Activated T-cell treated with anti-CD3 and anti-CD28 coated beads, Interleukin-2, amount 50 U/mL, for 72 hours (primary cell): ENCODE measurements around the gene DPP8. TPM values are rescaled to one million over a fixed set of nuclear protein-coding genes. Genes with fewer than 3 reads are reported as not detected.
"Not testable (repeated sequence)": the region's sequence is repeated elsewhere in the genome, so short reads cannot be mapped to it uniquely, and the experiment has no call there.

Experiments
- ATAC-seq, 2 donors: fragments of 150-1000 bp; cut with Tn5 transposase; replicated peaks in 1 of 2; 2 replicates each; pipeline ENCODE4 v1.10.0; 2021; ENCODE audit warnings: moderate library complexity in 2 of 2, mild to moderate bottlenecking in 1 of 2
- DNase-seq, 2 donors: peaks; one replicate each; pipeline ENCODE4 v3.0.0; 2021 to 2022; ENCODE audit warnings: mixed read lengths in 1 of 2
- H3K27ac Mint-ChIP-seq: one replicate; pipeline ENCODE4 v1.8.0; 2022; ENCODE audit warnings: mild to moderate bottlenecking, moderate library complexity, mixed read lengths
- H3K27me3 Mint-ChIP-seq: one replicate; pipeline ENCODE4 v1.8.0; 2022; ENCODE audit warnings: low read depth, mixed read lengths
- H3K36me3 Mint-ChIP-seq, 2 donors: one replicate each; pipeline ENCODE4 v1.8.0; 2022; ENCODE audit warnings: mixed read lengths in 2 of 2, mild to moderate bottlenecking in 1 of 2; ENCODE audit not compliant: insufficient read depth in 2 of 2
- H3K4me1 Mint-ChIP-seq: one replicate; pipeline ENCODE4 v1.8.0; 2022; ENCODE audit warnings: low read depth, mixed read lengths
- H3K4me3 Mint-ChIP-seq, 2 donors: one replicate each; pipeline ENCODE4 v1.8.0; 2022; ENCODE audit warnings: mild to moderate bottlenecking in 2 of 2, mixed read lengths in 2 of 2, moderate library complexity in 2 of 2
- H3K9me3 Mint-ChIP-seq, 2 donors: one replicate each; pipeline ENCODE4 v1.8.0; 2022; ENCODE audit warnings: mixed read lengths in 2 of 2
- total RNA-seq, 2 donors: library from RNA; stranded (reverse); gene quantifications; one replicate each; pipeline ENCODE4 v1.2.3, GENCODE V29; 2022

Gene DPP8
- total RNA-seq, result 10 to 100 TPM; 36.1 to 38.6 TPM

DNA sequence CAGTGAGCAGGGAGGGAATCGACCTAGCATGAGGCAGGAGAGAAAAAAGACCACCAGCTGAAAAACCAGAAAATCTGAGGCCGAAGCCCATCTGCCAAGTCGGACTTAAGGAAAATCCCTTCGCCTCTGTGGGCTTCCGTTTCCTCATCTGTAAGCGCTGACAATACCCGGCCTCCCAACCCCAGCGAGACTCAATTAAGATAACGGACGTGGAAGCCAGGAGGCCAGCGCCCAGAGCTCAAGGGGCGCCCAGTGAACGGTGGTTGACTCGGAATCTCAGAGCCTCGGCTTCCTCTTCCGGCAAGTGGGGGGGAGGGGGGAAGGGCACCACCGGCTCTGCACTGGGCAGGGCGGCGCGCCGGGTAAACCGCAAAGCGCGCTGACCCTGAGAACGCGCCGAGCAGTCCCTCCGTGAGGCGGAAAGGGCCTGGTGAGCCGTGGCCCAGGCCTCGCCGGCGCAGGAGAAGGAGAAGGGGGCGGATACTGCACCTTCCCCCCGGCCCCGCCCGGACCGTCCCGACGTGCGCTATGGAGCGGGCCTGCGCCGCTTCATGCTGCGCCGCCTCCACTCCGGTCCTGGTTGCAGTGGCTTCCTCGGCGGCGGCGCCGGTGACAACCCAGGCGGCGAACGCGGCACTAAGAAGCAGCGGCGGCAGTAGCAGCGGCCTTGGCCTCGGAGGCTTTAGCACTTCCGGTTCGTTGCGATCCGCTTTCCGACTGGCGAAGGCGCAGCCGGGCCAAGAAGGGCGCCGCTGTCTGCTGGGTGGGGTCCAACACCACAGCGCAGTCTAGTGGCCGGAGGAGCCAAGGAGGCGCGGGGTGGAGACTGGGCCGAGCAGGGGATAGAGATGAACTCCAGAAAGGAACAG lies at the start of gene DPP8:
DPP8 (minus strand) TSS at position 693 of the 869 bp plus-strand sequence. CDS start 5,136 bp downstream, outside the sequence.
- no peaks in the 10 kb centered on the region for H3K9me3 Mint-ChIP-seq
- peaks cover 51% of the 10 kb centered on the region for H3K4me1 Mint-ChIP-seq
- ATAC-seq, result peak; percentile 94 to 98

DNA sequence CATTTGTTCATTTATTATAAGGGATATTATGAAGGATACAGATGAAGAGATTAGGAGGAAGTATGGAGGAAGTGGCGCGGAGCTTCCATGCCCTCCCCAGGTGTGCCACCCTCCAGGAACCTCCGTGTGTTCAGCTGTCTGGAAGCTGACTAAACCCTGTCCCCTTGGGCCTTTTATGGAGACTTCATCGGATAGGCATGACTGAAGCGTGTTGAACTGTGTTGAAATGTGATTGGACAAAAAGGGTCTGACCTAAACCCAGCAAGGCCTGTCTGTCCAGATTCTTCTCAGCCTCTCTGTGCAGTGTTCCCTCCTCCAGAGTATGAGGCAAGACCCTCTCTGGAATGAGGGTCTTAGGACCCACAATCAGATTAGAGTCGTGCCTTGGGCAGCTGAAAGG lies 44.4 kb upstream of the DPP8 start:
- H3K36me3 Mint-ChIP-seq, result peaks cover 7 to 16% of the 10 kb centered on the region in 2 donors

More for the DNA sequence above, at the start of gene DPP8:
- Mint-ChIP-seq H3K36me3 (peaks cover 0 to 3% of the 10 kb centered on the region in 2 donors), H3K27me3 (no peaks in the 10 kb centered on the region), H3K27ac (peak within 1 kb of the TSS; percentile 92), H3K4me3 (peak within 1 kb of the TSS; percentile 89 to 94)
- peak; percentile 94 to 96 for DNase-seq

DNA sequence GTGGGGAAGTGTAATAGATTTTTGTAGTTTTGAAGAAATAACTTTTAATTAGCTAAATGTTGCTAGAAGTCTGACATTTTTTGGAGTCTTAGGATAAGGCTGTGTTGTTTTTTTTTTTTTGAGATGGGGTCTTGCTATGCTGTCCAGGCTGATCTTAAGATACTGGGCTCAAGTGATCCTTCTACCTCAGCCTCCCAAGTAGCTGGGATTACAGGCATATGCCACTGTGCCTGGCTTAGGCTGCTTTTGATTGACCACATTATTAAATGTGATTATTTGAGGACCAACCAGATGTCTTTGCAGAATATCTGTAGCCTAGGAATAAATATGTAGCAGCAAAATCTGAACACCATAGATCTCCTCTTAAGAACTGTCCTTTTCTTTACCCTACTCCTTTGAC lies 42.5 kb upstream of the DPP8 start:
- H3K27me3 Mint-ChIP-seq, result no peaks in the 10 kb centered on the region
- H3K36me3 Mint-ChIP-seq, result peaks cover 4 to 14% of the 10 kb centered on the region in 2 donors
- H3K4me1 Mint-ChIP-seq, result no peaks in the 10 kb centered on the region
- DNase-seq (no peak), ATAC-seq (no peak)
- no peak overlapping the region for H3K4me3 Mint-ChIP-seq
- H3K9me3 Mint-ChIP-seq, result no peaks in the 10 kb centered on the region
- H3K27ac Mint-ChIP-seq, result no peak overlapping the region

More for the DNA sequence above, 44.4 kb upstream of the DPP8 start:
- ATAC-seq, result no peak
- DNase-seq, result no peak
- H3K9me3 Mint-ChIP-seq, result no peaks in the 10 kb centered on the region
- no peak overlapping the region for H3K4me3 Mint-ChIP-seq
- no peak overlapping the region for H3K27ac Mint-ChIP-seq
- H3K27me3 Mint-ChIP-seq, result no peaks in the 10 kb centered on the region
- no peaks in the 10 kb centered on the region for H3K4me1 Mint-ChIP-seq

DNA sequence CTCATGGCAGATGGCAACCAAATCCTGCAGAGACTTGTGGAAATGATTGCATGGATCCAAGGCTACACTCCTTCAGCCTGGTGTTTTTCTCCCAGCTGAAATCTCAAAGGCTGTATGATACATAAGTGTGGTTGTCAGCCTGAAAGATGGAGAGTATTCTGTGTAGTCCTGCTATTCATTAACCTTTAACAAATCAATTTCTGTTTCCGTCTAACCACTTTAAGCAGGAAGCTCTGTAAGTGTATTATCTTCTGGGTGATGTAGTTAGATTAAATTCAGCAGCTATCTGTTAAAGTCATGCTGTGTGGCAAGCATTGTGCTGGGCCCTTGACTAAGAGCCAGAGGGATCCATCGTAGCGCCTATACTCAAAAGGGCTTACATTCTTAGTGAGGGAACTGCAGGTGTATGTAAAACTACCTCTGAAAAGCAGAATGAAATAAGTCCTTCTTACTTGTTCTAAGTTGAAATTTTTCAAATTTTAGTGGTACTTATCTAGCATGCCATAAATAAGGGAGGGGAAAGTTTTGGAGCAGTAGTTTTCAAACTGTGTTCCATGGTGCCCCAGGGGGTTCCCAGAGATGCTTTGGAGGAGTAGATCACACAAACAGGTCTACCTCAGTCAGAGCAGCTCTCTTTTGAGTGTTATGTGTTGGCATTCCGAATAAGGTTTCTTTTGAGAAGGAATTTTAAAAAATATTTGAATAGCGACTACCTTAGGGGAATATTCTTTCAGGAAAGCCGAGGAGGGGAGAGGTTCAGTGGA lies 41.7 kb upstream of the DPP8 start:
- Mint-ChIP-seq H3K9me3 (no peaks in the 10 kb centered on the region), H3K27ac (no peak overlapping the region), H3K36me3 (peaks cover 4 to 12% of the 10 kb centered on the region in 2 donors), H3K4me1 (no peaks in the 10 kb centered on the region), H3K4me3 (no peak overlapping the region), H3K27me3 (no peaks in the 10 kb centered on the region)
- ATAC-seq, result no peak
- no peak for DNase-seq

DNA sequence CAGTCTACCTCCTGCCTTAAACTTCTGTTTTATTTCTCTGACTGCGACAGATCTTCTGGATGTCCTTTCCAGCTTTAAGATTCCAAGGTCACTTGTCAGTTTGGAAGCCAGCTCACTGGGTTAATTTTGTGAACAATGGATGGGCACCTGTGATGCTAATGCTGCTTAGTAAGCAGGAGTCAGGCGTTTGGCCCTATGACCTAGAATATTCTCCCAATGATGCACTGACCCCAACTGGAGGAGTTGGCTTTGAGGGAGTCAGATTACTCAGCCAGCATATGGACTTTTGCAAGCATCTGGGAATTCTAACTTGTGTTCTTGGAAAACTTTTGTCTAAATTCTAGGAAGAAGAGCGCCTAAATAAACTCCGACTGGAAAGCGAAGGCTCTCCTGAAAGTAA lies 40.8 kb upstream of the DPP8 start:
- no peaks in the 10 kb centered on the region for H3K4me1 Mint-ChIP-seq
- no peak overlapping the region for H3K4me3 Mint-ChIP-seq
- no peaks in the 10 kb centered on the region for H3K9me3 Mint-ChIP-seq
- no peaks in the 10 kb centered on the region for H3K27me3 Mint-ChIP-seq
- H3K27ac Mint-ChIP-seq, result no peak overlapping the region
- DNase-seq, result no peak
- no peak for ATAC-seq
- H3K36me3 Mint-ChIP-seq, result peaks cover 3 to 7% of the 10 kb centered on the region in 2 donors

DNA sequence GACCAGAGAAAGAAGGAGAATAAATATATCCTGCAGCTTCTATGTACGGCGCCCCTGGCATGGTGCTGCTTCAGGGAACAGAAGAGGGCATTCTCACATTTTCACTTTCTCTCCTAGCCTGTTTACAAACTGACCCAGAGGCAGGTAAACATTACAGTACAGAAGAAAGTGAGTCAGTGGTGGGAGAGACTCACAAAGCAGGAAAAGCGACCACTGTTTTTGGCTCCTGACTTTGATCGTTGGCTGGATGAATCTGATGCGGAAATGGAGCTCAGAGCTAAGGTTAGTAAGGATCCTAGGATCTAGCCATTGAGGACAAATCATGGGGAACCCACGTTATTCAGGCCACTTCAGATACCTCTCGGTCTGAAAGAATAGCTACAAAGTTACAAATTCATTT lies 39.1 kb upstream of the DPP8 start:
- ATAC-seq, result no peak
- Mint-ChIP-seq H3K36me3 (peaks cover 3 to 7% of the 10 kb centered on the region in 2 donors), H3K9me3 (no peaks in the 10 kb centered on the region), H3K27ac (no peak overlapping the region), H3K4me1 (no peaks in the 10 kb centered on the region), H3K27me3 (no peaks in the 10 kb centered on the region), H3K4me3 (no peak overlapping the region)
- no peak for DNase-seq

DNA sequence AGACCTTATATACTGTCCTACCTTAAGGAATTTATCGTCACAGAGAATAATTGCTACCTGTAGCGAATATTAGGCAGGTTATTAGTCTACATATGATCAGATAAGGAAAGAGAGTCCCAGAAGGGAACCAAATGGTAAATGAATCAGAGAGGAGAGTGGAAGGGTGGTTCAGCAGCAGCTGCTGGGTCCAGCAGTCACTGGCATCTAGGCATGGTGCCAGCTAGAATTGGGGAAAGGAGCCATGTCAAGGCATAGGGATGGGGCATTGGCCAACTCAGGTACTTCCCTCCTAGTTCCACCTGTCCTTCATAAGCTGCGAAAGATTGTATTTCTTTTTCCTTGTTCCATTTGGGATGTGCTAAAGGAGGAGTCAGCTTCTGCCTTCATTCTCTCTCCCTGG lies 36.2 kb upstream of the DPP8 start:
- H3K9me3 Mint-ChIP-seq, result no peaks in the 10 kb centered on the region
- peaks cover 18% of the 10 kb centered on the region for H3K4me1 Mint-ChIP-seq
- peaks cover 0 to 7% of the 10 kb centered on the region in 2 donors for H3K36me3 Mint-ChIP-seq
- no peak overlapping the region for H3K27ac Mint-ChIP-seq
- DNase-seq (no peak), ATAC-seq (no peak)
- H3K4me3 Mint-ChIP-seq, result no peak overlapping the region
- H3K27me3 Mint-ChIP-seq, result no peaks in the 10 kb centered on the region

DNA sequence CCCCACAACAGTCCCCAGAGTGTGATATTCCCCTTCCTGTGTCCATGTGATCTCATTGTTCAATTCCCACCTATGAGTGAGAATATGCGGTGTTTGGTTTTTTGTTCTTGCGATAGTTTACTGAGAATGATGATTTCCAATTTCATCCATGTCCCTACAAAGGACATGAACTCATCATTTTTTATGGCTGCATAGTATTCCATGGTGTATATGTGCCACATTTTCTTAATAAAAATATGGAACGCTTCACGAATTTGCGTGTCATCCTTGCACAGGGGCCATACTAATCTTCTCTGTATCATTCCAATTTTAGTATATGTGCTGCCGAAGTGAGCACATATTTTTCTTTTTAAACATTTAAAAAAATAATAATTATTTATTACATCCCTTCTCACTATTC lies 35.4 kb upstream of the DPP8 start:
- H3K9me3 Mint-ChIP-seq, H3K4me3 Mint-ChIP-seq, H3K27me3 Mint-ChIP-seq, H3K36me3 Mint-ChIP-seq, H3K27ac Mint-ChIP-seq, ATAC-seq, DNase-seq: not testable (repeated sequence)
- peaks cover 18% of the 10 kb centered on the region for H3K4me1 Mint-ChIP-seq

DNA sequence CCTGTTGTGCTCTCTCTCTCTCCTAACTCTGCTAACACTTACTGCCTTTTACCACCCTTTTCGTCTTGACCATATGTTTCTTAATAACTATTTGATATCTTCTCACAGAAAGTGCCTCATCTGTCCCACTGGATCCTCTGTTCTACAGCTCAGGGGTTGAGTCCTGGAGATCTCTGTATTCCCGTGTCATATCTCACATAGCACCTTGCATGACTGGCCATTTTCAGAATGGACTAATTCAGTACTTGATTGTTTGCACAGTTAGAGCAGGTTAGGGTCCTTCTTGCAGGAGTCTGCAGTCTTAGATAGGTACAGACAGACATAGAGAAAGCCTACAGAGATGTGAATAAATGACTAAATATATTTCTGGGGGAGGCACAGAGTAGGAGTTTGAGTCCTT lies 33.7 kb upstream of the DPP8 start:
- peak overlapping the region; percentile 41 for H3K27ac Mint-ChIP-seq

DNA sequence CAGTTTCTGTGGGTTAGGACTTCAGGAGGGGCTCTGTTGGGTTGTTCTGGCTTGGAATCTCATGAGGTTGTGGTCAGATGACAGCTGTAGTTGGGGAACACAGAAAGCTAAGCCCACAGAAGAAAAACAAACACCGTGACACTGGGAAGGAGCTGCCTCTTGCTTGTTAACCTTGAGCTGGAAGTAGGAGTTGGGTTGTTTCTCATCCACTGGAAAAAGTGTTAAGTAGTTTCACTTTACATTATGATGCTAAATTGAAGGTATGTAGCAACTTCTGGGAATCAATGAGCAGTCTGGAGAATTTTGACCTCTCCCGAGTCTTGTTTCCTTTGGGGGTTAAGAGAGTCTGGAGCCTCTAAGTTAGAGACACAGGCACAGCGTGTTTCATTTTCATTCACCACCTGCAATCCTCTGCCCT lies 33.2 kb upstream of the DPP8 start:
- H3K4me1 Mint-ChIP-seq, result peaks cover 22% of the 10 kb centered on the region
- H3K27me3 Mint-ChIP-seq, result no peaks in the 10 kb centered on the region
- H3K27ac Mint-ChIP-seq, result peak overlapping the region; percentile 74
- H3K9me3 Mint-ChIP-seq, result no peaks in the 10 kb centered on the region
- DNase-seq (no peak), ATAC-seq (no peak)
- no peak overlapping the region for H3K4me3 Mint-ChIP-seq
- peaks cover 0 to 4% of the 10 kb centered on the region in 2 donors for H3K36me3 Mint-ChIP-seq

More for the DNA sequence above, 33.7 kb upstream of the DPP8 start:
- DNase-seq (no peak), ATAC-seq (no peak)
- Mint-ChIP-seq H3K9me3 (no peaks in the 10 kb centered on the region), H3K27me3 (no peaks in the 10 kb centered on the region), H3K36me3 (peaks cover 0 to 4% of the 10 kb centered on the region in 2 donors), H3K4me1 (peaks cover 18% of the 10 kb centered on the region), H3K4me3 (no peak overlapping the region)

DNA sequence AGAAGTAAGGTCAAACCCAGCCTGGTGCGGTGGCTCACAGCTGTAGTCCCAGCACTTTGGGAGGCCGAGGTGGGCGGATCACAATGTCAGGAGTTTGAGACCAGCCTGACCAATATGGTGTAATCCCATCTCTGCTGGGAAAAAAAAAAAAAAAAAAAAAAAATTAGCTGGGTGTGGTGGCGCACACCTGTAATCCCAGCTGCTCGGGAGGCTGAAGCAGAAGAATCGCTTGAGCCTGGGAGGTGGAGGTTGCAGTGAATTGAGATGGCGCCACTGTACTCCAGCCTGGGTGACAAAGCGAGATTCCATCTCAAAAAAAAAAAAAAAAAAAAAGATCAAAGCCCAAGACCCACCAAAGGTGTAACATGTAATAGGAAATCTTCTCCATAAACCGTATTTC lies 31.8 kb upstream of the DPP8 start:
- H3K4me1 Mint-ChIP-seq, result peaks cover 23% of the 10 kb centered on the region
- not testable (repeated sequence) for DNase-seq

DNA sequence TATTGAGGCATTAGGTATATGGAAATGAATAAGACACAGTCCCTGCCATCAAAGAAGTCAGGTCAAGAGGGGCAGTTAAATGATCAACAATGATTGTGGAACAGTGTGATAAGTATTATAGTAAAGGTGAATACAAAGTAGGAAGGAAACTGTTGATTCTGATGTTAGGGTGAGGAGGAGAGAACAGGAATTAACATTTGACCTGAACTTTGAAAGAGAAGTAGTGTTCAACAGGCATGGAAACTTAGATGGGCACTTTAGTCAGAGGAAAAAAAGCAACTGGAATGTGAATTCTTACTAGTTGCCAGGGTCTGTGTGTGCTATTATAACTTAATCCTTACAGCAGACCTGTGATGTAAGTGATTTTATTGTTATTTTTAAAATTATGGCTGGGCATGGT lies 30.4 kb upstream of the DPP8 start:
- peak overlapping the region; percentile 13 for H3K27ac Mint-ChIP-seq
- ATAC-seq (no peak), DNase-seq (no peak)
- H3K27me3 Mint-ChIP-seq, result no peaks in the 10 kb centered on the region
- H3K36me3 Mint-ChIP-seq, result peaks cover 0 to 2% of the 10 kb centered on the region in 2 donors
- no peaks in the 10 kb centered on the region for H3K9me3 Mint-ChIP-seq
- peaks cover 23% of the 10 kb centered on the region for H3K4me1 Mint-ChIP-seq
- H3K4me3 Mint-ChIP-seq, result no peak overlapping the region

More for the DNA sequence above, 31.8 kb upstream of the DPP8 start:
- H3K27ac Mint-ChIP-seq, H3K36me3 Mint-ChIP-seq, H3K27me3 Mint-ChIP-seq, ATAC-seq, H3K4me3 Mint-ChIP-seq, H3K9me3 Mint-ChIP-seq: not testable (repeated sequence)

DNA sequence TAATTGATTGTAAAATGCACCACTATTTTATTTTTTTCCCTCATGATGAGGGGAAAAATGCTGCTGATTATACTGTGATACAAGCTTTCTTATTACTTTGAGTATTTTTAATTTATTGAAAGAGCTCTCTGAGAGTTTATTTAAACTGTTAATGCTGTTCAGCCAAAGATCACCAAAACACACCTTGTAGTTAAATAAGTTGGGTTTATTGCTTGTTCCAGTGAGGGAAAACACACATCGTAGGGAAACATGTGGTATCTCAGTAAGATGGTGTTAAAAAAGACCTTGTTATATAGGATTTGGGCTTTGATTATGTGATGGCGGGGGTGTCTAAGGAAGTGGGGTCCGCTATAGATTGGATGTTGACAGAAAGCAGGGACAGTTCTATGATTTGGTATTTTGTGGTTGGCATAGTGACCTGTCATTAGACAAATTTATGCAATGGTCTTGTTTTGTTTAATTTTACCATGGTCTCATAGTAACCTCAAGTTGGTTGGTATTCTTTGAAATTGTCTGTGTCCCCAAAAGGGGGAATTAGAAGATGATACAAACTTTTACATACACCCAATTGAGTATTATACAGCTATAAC lies 23.8 kb upstream of the DPP8 start:
- H3K4me3 Mint-ChIP-seq, result no peak overlapping the region
- no peaks in the 10 kb centered on the region for H3K9me3 Mint-ChIP-seq
- ATAC-seq (no peak), DNase-seq (no peak)
- no peak overlapping the region for H3K27ac Mint-ChIP-seq
- H3K4me1 Mint-ChIP-seq, result peaks cover 19% of the 10 kb centered on the region
- H3K27me3 Mint-ChIP-seq, result no peaks in the 10 kb centered on the region
- peaks cover 0 to 2% of the 10 kb centered on the region in 2 donors for H3K36me3 Mint-ChIP-seq
